HG03342 (cell line): ENCODE data around the gene OR13J1.
"Not testable (repeated sequence)": the region's sequence is repeated elsewhere in the genome, so short reads cannot be mapped to it uniquely, and the experiment has no call there.

ENCODE experiments used
- ATAC-seq: cut with Tn5 transposase; IDR thresholded peaks from one replicate; pipeline ENCODE4 v1.9.1; 2021; ENCODE audit warnings: mild to moderate bottlenecking, moderate library complexity; ENCODE audit not compliant: unreplicated experiment

OR13J1 gene, protein sequence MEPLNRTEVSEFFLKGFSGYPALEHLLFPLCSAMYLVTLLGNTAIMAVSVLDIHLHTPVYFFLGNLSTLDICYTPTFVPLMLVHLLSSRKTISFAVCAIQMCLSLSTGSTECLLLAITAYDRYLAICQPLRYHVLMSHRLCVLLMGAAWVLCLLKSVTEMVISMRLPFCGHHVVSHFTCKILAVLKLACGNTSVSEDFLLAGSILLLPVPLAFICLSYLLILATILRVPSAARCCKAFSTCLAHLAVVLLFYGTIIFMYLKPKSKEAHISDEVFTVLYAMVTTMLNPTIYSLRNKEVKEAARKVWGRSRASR

DNA sequence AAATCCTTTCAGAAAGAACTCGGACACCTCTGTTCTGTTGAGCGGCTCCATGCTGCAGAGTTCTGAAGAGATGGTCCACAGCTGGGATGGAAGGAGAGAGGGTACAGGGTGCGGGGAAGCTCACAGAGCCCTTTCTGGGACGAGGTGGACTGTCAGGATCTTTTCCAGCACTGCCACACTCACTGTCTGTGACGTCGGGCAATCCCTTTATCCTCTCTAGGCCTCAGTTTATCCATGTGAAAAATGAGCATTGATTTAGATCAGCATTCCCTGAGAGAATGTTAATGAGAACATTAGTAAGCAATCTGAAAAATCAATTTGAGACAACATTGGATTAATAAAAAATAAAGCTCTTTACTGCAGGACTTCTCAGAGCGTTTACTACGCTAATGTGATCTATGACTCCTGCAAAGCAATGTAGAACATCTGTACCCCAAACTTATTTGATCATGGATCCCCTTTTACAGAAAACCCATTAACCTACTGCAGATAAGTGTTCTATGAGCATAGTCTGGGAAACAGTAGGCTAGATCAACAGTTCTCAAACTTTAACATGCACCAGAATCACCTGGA, at the start of gene OR13J1:
Gene OR13J1 (minus strand): TSS at position 51 of the 573 bp plus-strand sequence. CDS start 0 bp downstream, at position 51.
- ATAC-seq = no peak

DNA sequence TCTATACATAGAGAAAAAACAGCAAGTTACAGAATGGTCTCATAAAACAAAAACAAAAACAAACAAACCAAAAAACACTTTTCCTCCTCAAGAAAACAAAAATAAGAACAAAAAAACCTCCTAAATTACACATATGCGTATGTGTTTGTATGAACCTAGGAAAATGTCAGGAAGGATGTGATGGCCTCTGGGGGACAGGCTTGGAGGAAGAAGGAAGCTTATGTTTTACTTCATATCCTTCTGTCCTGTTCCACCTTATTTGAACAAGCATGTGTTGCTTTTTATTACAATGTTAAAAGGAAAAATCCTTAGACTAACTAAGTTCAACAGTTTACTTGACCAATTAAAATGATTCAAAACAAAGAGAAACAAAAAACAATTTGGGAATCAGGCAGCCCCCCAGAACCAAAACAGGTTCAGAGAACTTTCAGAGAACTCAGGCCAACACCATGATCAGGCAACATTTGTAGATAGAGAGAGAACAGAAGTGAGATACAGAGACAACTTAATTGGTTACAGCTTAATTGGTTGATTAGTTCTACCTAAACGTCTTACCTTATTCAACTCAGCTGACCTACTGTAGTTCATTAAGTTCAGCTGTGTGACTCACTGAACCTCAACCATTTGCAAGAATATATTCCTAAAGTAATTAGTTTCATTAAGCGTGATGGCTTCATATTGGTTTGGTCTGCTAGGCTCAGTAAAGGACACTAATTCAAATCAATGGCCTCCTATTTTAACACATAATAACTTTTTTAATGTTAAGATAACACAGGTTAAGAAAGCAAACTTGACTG, 49.2 kb upstream of the OR13J1 start:
- ATAC-seq = no peak

DNA sequence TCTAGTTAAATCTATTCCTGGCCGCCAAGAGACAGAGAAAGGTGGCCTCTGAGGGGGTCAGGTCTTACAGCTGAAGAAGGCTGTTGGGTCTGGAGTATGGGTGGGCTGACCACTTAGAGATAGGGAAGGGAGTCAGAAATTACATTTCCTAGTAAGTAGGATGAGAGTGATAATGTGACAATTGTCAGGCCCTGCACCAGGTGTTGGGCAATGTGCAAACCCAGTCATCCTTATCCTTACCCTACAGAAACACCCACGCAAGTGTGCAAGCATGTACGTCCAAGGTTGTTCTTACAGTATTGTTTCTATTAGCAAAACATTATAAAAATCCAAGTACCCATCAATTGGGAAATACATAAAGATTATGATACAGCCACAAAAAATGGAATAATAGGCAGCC, 48.6 kb upstream of the OR13J1 start:
- ATAC-seq = no peak

DNA sequence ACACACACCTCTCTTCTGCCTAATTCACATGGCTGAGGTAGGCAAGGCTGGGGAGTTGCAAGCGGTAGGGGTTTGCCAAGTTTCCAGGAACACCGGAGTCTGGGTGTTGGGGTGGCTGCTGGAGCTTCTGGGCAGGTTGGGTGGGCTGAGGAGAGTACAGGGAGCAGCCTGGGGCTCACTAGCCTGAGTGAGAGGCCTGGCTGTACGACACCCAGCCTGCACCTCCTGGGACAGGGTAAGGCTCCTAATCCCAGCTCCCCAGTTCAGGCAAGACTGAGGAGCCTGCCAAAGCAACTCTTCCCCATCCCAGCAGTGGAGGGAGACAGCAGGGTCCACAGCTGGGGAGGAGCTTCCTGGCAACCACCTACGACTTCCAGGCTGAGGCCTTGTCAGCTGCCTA, 47.1 kb upstream of the OR13J1 start:
- ATAC-seq = no peak

DNA sequence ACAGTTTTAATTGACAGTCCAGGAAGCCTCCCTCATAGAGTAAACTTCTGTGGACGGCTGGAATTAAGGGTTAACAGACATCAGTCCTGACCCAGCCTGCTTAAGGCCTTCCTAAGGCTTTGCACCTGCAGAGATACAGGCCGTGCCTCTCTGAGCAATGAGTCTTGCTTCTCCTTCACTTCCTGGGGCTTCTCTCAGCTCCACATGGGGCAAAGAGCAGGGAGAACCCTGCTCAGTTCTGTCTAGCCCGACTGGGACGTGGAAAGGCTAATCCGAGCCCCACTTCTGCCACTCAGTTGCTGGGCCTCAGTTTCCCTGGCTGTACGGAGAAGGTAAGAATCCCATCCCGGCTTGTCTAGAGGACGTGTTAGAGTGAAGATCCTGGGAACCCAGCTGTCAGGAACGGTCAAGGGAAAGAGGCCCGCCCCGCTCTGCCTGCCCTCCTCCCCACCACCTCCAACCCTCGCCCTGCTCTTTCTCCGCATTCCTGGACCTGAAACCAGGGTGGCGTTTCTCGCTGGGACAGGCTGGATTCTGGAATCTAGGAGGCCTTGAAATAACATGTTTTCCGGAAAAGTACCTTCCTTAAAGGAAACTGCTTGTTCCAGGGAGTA, 45.6 kb upstream of the OR13J1 start:
- no peak for ATAC-seq

DNA sequence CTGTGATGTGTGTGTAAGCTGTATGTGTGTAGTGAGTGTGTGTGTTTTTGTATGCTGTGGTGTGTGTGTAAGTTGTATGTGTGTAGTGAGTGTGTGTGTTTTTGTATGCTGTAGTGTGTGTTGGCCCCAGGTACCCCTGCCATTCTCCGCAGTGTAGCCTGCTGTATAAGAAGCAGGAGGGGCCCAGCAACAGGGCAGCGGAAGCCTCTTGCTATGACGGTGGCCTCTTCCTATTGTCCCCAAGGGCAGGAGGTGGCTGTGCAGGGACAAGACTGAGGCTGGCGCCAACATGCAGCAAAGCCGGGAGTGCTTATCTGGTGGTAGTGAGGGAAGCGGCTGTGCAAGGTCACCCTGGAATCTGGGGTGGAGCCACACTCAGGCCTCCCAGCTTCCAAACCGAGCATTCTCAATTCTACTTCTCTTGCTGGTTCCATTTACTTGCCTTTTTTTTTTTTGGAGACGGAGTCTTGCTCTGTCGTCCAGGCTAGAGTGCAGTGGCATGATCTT, 44.2 kb upstream of the OR13J1 start:
- no peak for ATAC-seq

DNA sequence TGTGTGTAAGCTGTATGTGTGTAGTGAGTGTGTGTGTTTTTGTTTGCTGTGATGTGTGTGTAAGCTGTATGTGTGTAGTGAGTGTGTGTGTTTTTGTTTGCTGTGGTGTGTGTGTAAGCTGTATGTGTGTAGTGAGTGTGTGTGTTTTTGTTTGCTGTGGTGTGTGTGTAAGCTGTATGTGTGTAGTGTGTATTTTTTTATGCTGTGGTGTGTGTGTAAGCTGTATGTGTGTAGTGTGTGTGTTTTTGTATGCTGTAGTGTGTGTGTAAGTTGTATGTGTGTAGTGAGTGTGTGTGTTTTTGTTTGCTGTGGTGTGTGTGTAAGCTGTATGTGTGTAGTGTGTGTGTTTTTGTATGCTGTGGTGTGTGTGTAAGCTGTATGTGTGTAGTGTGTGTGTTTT, 43.2 kb upstream of the OR13J1 start:
- not testable (repeated sequence) for ATAC-seq

DNA sequence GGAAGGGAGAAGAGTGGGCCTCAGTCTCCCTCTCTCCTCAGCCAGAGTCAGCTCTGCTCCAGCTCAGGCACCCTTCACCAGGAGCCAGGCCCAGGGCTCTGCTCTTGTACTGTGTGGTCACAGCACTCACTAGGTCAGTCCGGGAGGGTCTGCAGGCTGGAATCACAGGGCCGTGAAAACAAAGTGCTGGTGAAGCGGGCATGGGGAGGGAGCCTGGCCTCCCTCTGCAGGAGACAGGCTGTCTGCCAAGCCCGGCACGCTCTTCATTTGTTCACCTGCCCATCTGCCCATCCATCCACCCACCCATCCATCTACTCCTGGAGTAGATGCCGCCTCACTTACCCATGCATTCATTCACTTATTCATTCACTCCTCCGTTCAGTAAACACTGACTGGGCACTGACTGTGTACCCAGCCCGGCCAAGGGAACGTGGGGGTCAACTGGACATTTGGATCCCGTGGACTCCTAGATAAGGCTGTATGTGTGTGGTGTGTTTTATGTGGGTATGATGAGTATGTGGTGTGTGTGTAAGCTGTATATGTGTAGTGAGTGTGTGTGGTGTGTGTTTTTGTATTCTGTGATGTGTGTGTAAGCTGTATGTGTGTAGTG, 42.7 kb upstream of the OR13J1 start:
- ATAC-seq = no peak

DNA sequence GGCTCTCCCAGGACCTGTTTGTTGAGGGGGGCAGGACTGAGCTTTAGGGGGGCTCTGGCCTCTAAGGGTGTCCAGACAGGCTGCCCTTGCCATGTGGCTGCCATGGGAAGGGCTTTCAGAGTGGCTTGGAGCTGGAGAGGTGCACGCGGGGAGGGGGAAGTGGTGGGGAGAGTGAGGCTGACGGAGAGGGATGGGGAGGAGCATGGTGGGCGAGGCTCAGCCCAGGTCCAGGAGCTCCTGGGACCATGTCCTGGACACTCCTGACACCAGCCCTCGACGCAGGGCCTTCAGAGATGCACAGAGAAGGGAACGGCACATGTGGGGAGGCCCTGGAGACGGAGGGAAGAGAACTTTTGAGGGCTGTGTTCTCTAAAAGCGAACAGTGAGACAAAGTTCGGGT, 41.5 kb upstream of the OR13J1 start:
- no peak for ATAC-seq

DNA sequence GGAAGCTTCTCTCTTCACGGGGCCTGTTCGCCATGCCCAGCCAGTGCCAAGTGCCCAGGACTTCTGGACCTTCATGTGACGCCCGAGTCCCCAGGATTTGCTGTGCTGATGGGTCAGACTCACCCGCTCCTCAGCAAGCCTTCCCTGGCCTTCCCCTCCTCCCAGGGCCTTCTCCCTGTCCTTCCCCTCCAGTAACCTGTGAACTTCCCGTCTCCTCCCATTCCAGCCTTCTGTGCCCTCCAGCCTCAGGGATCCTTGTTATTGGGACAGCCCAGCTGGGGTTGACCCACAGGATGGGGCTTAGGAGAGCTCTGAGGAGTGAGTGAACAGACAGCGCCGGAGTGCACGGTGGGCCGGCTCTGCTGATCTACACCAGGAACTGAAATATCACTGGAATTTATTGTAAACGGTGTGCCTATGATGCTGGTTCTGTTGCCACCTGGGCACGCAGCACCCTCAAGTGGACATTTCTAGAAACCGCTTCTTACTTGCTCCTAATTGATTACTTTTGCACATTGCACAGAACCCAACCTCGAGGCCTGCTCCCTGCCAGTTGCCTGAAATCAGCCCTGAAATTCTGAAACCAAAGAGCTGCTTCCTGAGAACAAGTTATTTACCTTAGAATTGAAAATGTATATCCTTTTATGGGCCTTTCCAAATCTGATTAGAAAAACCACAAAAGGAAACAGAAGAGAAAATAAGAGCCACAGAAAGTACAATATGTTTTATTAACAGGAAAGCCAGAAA, 40.6 kb upstream of the OR13J1 start:
- ATAC-seq = no peak

DNA sequence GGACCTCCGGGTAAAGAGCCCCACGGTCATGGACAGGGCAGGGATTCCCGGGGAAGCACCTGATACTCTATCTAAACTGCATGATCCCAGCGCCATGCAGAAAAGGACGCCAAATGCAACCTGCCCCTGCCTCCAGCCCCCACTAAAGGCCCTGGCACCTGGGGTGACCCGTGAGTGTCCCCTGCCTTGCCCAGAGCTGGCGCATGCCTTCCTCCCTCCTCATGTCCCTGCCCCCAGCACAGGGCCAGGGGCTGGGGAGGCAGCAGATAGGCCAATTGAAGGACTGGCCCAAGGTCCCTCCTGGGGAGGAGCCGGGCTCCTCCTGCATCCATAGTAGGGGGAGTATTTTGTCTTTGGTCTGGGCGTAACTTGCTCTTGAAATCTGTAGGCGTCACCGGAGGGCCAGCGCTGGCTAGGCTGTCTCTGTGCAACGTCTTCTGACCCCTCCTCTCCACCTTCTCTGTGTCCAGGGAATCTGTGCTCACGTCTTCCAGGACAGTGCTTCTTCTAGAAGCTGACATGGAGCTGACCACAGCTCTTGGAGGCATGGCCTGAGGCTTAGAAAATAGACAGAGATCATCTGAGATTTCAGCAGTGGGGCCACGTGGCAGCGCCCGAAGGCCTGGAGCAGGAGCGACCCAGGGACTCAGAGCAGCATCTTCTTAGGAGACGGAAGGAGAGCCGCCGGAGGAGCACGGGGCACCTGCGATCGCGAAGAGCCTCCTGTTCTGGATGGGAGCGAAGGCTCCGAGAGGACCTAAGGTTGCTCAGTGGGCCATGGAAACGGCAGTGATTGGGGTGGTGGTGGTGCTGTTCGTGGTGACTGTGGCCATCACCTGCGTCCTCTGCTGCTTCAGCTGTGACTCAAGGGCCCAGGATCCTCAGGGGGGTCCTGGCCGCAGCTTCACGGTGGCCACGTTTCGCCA, 39.7 kb upstream of the OR13J1 start:
- no peak for ATAC-seq

DNA sequence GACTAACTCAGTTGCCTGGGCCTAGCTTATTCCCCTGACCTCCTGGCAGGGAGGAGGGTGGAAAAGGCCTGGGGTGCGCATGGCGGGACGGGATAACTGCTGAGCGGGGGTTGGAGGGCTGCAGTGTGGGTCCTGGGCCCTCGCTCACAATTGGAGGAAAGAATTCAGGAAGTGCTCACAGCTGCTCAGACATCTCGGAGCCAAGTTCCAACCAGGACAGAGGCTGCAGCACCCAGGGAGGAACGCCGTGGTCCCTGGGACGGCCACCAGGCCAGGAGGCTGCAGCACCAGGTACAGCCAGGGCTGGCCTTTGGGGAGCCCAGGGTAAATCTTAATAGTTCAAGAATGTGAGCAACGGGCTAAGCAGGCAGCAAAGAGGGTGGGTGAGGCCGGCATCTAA, 39.1 kb upstream of the OR13J1 start, which contains the start of gene SPAAR:
Gene SPAAR (plus strand): TSS at position 217 of the 400 bp plus-strand sequence. CDS start 974 bp downstream, outside the sequence.
- ATAC-seq = no peak

DNA sequence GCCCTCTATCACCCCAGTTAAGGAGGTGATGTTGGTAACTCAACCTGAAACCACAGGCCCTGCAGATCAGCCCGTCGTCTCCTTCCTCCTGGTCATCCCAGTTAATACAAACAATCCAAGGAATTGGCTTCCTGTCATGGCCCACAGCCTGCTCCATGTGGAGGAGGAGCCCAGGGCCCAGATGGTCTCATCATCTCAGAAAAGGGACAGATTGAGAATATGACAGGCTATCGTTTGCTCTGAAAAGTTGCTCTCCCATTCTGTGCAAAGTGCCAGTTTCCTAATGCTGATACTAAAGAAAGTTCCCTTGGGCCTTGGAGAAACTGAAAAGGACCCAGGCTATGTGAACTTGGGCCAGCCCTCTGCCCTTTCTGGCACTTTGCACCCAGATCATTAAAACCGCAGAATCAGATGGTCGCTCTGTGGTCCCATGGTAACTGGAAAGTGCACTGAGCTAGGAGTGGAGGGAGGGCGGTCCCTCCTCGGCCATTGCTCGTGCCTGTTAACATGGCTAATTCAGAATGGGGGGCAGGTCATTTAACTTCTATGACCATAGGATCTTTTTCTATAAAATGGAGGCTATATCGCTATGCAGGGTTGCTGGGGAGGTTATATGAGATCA, 38.4 kb upstream of the OR13J1 start:
- no peak for ATAC-seq

DNA sequence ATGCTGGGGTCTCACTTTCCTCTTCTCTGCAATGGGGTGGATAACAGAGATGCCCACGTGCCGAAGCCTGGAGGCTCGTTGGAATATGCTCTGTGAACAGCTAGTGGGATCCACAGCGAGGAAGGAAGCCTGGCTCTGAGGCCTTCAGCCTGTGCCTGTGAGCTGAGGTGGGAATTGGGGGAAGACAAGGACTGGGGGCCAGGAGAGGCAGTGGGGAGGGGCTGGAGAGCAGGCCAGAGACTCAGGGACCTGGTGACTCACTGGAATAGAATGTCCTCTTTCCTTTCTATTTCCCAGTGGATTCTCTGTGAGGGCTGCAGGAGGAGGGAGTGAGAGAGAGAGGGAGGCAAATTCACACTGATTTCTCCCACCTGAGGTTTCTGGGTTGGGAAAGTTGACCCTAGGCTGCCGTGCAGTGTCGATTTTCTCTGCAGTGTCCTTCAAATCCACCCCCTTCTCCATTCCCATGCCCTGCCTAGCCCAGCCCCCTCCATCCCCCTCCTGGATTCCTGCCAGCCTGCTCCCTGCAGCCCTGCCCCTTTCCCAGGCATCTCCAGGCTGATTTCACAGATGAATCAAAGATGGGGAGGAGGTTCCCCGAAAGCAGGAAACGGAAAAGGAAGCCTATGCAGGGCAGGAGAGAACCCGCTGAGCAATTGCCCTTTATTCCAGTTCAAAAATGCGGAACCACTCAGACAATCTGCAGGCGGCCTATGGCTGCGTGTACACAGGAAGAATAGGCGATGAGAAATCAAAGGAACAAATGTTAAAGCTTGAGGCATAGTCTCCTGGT, 37.7 kb upstream of the OR13J1 start:
- ATAC-seq = no peak

DNA sequence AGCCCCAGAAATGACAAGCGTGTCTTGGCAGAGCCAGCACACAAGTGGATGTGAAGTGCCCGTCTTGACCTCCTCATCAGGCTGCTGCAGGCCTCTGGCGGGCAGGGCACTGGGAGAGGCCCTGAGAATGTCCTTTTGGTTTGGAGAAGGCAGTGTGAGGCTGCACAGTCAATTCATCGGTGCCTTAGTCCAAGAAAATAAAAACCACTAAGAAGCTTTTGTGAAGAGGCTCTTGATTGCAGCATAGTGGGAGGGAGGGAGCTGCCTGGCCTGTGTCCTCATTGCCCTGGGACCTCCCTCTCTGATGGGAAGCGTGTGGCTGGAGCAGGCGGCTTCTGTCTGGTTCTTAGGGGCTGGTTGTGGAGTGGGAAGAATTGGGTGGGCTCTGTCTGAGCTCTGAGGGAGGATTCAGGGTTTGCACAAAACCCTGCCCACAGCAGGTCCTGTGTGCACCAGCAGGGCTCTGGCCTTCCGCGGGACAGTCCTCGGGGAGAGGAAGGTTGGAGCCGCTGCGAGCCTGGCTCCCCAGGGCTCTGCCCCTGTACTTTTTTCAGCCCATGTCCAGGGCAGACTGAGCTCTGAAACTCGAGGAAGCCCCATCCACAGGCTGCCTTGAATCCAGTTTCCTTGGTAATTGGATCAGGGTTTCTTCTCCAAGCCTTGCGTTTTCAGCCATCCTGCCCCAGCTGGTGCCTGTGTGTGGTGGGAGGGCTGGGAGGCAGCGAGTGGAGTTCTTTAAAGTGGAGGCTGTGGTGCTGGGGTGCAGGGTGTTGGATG, 36.9 kb upstream of the OR13J1 start:
- ATAC-seq = no peak

DNA sequence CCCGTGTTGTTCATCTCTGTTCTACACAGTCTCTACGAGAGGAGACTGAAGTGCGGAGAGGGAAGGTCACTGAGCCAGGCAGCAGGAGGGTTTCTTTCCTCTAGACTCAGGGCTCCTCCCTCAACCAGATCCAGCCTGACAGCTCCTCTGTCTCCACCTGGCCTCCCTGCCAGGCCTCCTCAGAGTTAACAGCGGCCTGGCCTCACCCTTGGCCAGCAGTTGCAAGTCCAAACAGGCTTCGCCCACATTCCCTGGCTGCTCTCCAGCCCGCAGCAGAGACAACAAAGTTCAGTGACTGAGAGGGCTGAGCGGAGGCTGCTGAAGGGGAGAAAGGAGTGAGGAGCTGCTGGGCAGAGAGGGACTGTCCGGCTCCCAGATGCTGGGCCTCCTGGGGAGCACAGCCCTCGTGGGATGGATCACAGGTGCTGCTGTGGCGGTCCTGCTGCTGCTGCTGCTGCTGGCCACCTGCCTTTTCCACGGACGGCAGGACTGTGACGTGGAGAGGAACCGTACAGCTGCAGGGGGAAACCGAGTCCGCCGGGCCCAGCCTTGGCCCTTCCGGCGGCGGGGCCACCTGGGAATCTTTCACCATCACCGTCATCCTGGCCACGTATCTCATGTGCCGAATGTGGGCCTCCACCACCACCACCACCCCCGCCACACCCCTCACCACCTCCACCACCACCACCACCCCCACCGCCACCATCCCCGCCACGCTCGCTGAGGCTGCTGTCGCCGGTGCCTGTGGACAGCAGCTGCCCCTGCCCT, 35.9 kb upstream of the OR13J1 start, which contains the start of gene HRCT1:
Gene HRCT1 (plus strand): TSS at position 291 of the 768 bp plus-strand sequence. CDS start 86 bp downstream, at position 377.
- no peak for ATAC-seq
